CD8-positive, alpha-beta memory T cell (primary cell): ENCODE data around the gene AIMP2. TPM values are rescaled to one million over a fixed set of nuclear protein-coding genes. Genes with fewer than 3 reads are reported as not detected.
A peak's percentile ranks its signal among the peaks of the same experiment; 100 is the strongest.
"Not testable (repeated sequence)": the region's sequence is repeated elsewhere in the genome, so short reads cannot be mapped to it uniquely, and the experiment has no call there.

ENCODE experiments used
- CTCF ChIA-PET: fragments of 350-600 bp; sonication (Branson Sonifier 250); formaldehyde crosslinking; loops from one replicate; lab custom pipeline; 2021; ENCODE audit warnings: antibody characterized with exemption; lab: Charles Lee
- POLR2A ChIA-PET: fragments of 350-600 bp; sonication (Branson Sonifier 250); formaldehyde crosslinking; loops from one replicate; lab custom pipeline; 2021; ENCODE audit warnings: antibody characterized with exemption; lab: Charles Lee
- DNase-seq, 5 donors: peaks; one replicate each; pipeline versions ENCODE4 v3.0.0 to v3.0.0-alpha.2; 2020 to 2022; ENCODE audit warnings: mixed read lengths in 1 of 5
- H3K27ac ChIP-seq: one replicate; pipeline ENCODE4 v1.7.0; 2013; ENCODE audit warnings: low read depth, mild to moderate bottlenecking, low read length, moderate library complexity
- H3K27me3 ChIP-seq: 2 replicates; pipeline ENCODE4 v1.7.0; 2013; ENCODE audit warnings: low read length, mild to moderate bottlenecking; ENCODE audit not compliant: insufficient read depth, poor library complexity, severe bottlenecking
- H3K36me3 ChIP-seq: 2 replicates; pipeline ENCODE4 v1.7.0; 2013; ENCODE audit warnings: mild to moderate bottlenecking, low read length, moderate library complexity; ENCODE audit not compliant: insufficient read depth
- H3K4me1 ChIP-seq: 2 replicates; pipeline ENCODE4 v1.7.0; 2013; ENCODE audit warnings: mild to moderate bottlenecking, low read length, moderate library complexity; ENCODE audit not compliant: insufficient read depth
- H3K4me3 ChIP-seq: 2 replicates; pipeline ENCODE4 v1.7.0; 2013; ENCODE audit warnings: mild to moderate bottlenecking, low read length
- H3K9me3 ChIP-seq: 2 replicates; pipeline ENCODE4 v1.7.0; 2013; ENCODE audit warnings: mild to moderate bottlenecking, low read length
- H3K27ac Mint-ChIP-seq, 8 donors: one replicate each; pipeline ENCODE4 v1.8.0; 2020 to 2021; ENCODE audit warnings: mixed read lengths in 8 of 8, mild to moderate bottlenecking in 6 of 8, inconsistent platforms in 3 of 8, moderate library complexity in 3 of 8
- H3K27me3 Mint-ChIP-seq, 2 donors: one replicate each; pipeline ENCODE4 v1.8.0; 2020 to 2021; ENCODE audit warnings: mixed read lengths in 2 of 2, mild to moderate bottlenecking in 1 of 2, moderate library complexity in 1 of 2
- H3K36me3 Mint-ChIP-seq, 3 donors: one replicate each; pipeline ENCODE4 v1.8.0; 2020 to 2021; ENCODE audit warnings: mixed read lengths in 3 of 3, inconsistent platforms in 1 of 3, mild to moderate bottlenecking in 1 of 3
- H3K4me1 Mint-ChIP-seq, 3 donors: one replicate each; pipeline ENCODE4 v1.8.0; 2020 to 2021; ENCODE audit warnings: mixed read lengths in 3 of 3, inconsistent platforms in 1 of 3, mild to moderate bottlenecking in 1 of 3
- H3K4me3 Mint-ChIP-seq, 7 donors: one replicate each; pipeline ENCODE4 v1.8.0; 2020 to 2021; ENCODE audit warnings: mixed read lengths in 7 of 7, mild to moderate bottlenecking in 6 of 7, moderate library complexity in 4 of 7, inconsistent platforms in 2 of 7
- H3K9me3 Mint-ChIP-seq, 5 donors: one replicate each; pipeline ENCODE4 v1.8.0; 2020 to 2022; ENCODE audit warnings: mixed read lengths in 5 of 5, mild to moderate bottlenecking in 3 of 5, moderate library complexity in 2 of 5, inconsistent platforms in 1 of 5
- polyA plus RNA-seq: library from polyadenylated mRNA; unstranded; fragments of 300-500 nt; fragmentation: Illumina TruSeq; gene quantifications from one replicate; pipeline ENCODE4 v1.2.3, GENCODE V29; 2021
- total RNA-seq, 2 experiments: library from RNA; stranded (reverse); gene quantifications; one replicate each; pipeline ENCODE4 v1.2.3, GENCODE V29; 2021

Gene AIMP2
- total RNA-seq (10 to 100 TPM; 80.0 to 82.5 TPM), polyA plus RNA-seq (22.4 TPM)

DNA sequence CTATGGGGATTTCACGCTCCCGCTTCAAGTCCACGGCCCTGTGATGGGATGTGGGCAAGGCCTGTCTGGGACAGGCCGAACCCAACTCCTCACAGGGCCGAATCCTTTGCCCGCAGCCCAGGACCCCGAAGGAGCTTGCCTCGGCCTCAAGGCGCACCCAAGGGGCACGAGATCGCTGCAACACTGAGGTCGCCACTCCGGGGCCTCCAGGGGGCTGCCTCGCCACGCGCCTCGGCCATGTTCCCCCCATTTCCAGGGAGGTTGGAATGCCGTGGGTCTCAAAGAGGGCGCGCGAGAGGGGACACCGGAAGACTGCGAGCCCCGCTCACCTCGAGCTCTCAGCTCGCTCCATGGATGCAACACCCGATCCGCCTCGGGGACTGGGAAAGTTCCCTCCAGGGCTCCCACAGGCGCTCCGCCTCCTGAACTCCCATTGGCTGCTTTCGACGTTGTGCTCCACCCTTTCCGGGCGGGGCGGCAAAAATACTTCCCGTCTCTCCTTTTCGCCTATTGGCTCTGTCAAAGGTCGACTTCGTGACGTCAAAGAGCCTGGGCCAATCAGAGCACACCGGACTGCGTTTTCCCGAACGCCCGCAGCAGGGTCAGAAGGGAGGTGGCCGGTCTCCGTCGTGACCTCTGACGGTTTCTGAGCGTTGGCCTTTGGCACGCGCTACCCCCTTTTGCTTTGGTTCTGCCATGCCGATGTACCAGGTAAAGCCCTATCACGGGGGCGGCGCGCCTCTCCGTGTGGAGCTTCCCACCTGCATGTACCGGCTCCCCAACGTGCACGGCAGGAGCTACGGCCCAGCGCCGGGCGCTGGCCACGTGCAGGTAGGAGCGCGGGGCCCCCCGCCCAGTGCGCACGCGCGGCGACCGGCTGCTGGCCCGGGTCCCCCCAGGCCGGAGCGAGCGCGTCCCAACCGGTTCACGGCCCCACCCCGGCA is at the start of gene AIMP2, which contains the start of gene PMS2:
Gene AIMP2 (plus strand): TSS at position 605 of the 944 bp plus-strand sequence. CDS start 92 bp downstream, at position 697.
Gene PMS2 (minus strand): TSS at position 382 of the 944 bp plus-strand sequence. CDS start 30 bp downstream, at position 352.
- peak; percentile 93 to 96 (median 94) for DNase-seq
- H3K4me1 ChIP-seq, result peaks cover 6% of the 10 kb centered on the region
- H3K27ac Mint-ChIP-seq, result peak within 1 kb of the TSS; percentile 88 to 97 (median 96)
- no peaks in the 10 kb centered on the region for H3K27me3 ChIP-seq
- H3K4me1 Mint-ChIP-seq, result peaks cover 31 to 54% (median 43%) of the 10 kb centered on the region in 3 donors
- POLR2A ChIA-PET, result interaction anchor here (0.6 to 1.8 kb wide), 2 partner anchors 12 to 44 kb away, joined by 3 to 11 read pairs; no protein-coding TSS in a partner anchor
- no peaks in the 10 kb centered on the region for H3K27me3 Mint-ChIP-seq
- no peaks in the 10 kb centered on the region for H3K36me3 ChIP-seq
- peaks cover 0 to 37% (median 2%) of the 10 kb centered on the region in 3 donors for H3K36me3 Mint-ChIP-seq
- H3K4me3 Mint-ChIP-seq, result peak within 1 kb of the TSS; percentile 91 to 98 (median 94)
- no peaks in the 10 kb centered on the region for H3K9me3 ChIP-seq
- H3K4me3 ChIP-seq, result peak within 1 kb of the TSS; percentile 88
- peak within 1 kb of the TSS; percentile 88 for H3K27ac ChIP-seq
- no peaks in the 10 kb centered on the region for H3K9me3 Mint-ChIP-seq
- CTCF ChIA-PET, result interaction anchor here (0.6 to 3.2 kb wide), 8 partner anchors 11 to 314 kb away, joined by 3 to 15 read pairs (median 4); no protein-coding TSS in a partner anchor

- H3K27me3 ChIP-seq, H3K27me3 Mint-ChIP-seq, H3K27ac Mint-ChIP-seq, H3K36me3 ChIP-seq, H3K9me3 Mint-ChIP-seq, H3K27ac ChIP-seq, H3K4me3 ChIP-seq, POLR2A ChIA-PET, H3K4me1 Mint-ChIP-seq, CTCF ChIA-PET, H3K9me3 ChIP-seq, H3K4me3 Mint-ChIP-seq, DNase-seq, H3K4me1 ChIP-seq, H3K36me3 Mint-ChIP-seq: not testable (repeated sequence)
Measured at GRCh38 chr7:5963205-5963604, 45.9 kb upstream of the AIMP2 start.

- H3K4me3 Mint-ChIP-seq, H3K36me3 ChIP-seq, H3K27me3 Mint-ChIP-seq, H3K9me3 Mint-ChIP-seq, H3K9me3 ChIP-seq, H3K27ac Mint-ChIP-seq, CTCF ChIA-PET, H3K4me3 ChIP-seq, H3K4me1 Mint-ChIP-seq, POLR2A ChIA-PET, H3K27me3 ChIP-seq, H3K4me1 ChIP-seq, H3K36me3 Mint-ChIP-seq, DNase-seq, H3K27ac ChIP-seq: not testable (repeated sequence)
Measured at GRCh38 chr7:5963810-5964209, 45.3 kb upstream of the AIMP2 start.

GRCh38 chr7:5970347-5970911 is 38.6 kb upstream of the AIMP2 start, which contains the start of gene RSPH10B:
Gene RSPH10B, minus strand, starts transcription at chr7:5970689. Its CDS starts 3,573 bp downstream, at chr7:5967116.
- H3K27me3 Mint-ChIP-seq, CTCF ChIA-PET: not testable (repeated sequence)

DNA sequence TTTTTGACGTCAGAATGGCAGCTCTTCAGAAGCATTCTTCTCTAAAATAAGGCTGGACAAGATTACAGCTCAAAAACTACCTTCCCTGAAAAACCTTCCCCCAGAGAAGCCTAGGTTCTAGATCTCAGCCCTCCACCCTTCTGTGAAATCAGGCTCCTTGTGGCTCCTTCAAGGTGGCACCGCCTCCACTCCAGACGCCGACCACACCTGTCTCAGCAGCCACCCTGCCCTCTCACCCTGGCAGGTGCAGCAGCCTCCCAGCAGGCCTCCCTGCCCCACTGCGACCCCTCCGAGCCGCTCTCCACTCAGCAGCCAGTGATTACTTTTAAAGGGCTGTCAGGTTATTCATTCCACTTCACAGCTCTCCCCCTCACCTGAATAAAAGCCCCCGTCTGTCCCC is 35.5 kb upstream of the AIMP2 start:
- H3K27ac ChIP-seq, H3K9me3 ChIP-seq, H3K4me3 ChIP-seq, H3K4me3 Mint-ChIP-seq, CTCF ChIA-PET, H3K36me3 Mint-ChIP-seq, H3K9me3 Mint-ChIP-seq, H3K27me3 ChIP-seq, H3K4me1 Mint-ChIP-seq, POLR2A ChIA-PET, DNase-seq, H3K36me3 ChIP-seq, H3K27me3 Mint-ChIP-seq, H3K27ac Mint-ChIP-seq, H3K4me1 ChIP-seq: not testable (repeated sequence)

More at GRCh38 chr7:5970347-5970911, 38.6 kb upstream of the AIMP2 start, which contains the start of gene RSPH10B:
- H3K9me3 ChIP-seq, H3K4me3 ChIP-seq, H3K36me3 ChIP-seq, H3K27ac Mint-ChIP-seq, H3K4me1 ChIP-seq, H3K4me1 Mint-ChIP-seq, H3K27me3 ChIP-seq, H3K27ac ChIP-seq, H3K36me3 Mint-ChIP-seq, H3K4me3 Mint-ChIP-seq, DNase-seq, POLR2A ChIA-PET, H3K9me3 Mint-ChIP-seq: not testable (repeated sequence)

DNA sequence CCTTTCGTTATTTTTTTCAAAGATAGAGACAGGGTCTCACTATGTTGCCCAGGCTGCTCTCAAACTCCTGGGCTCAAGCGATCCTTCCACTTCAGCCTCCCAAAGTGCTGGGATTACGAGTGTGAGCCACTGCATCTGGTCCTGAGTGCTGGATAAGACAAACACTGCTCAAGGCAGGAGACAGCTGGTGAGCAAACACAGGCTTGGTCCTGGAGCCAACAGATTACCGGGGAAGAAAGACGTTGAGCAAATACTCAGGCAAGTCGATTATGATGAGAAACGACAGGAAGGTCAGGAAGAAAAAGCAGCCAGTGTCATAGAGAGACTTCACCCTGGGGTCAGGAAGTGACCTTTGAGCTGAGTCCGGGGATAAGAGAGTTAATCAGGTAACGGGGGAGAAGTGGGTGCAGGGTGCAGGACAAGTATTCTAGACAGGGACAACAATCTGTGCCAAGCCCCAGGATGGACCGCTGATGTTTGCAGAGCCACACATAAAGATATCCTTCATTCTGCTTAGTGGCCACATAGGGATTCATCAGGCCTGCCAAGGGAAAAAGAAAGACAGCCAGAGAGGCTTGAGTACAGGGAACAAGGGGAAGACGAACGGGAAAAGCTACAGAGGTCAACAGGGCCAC is 29.3 kb upstream of the AIMP2 start:
- H3K27ac Mint-ChIP-seq, H3K4me3 ChIP-seq, H3K9me3 ChIP-seq, H3K4me1 Mint-ChIP-seq, H3K36me3 ChIP-seq, H3K27me3 ChIP-seq, POLR2A ChIA-PET, H3K4me1 ChIP-seq, H3K9me3 Mint-ChIP-seq, CTCF ChIA-PET, DNase-seq, H3K27ac ChIP-seq, H3K4me3 Mint-ChIP-seq, H3K27me3 Mint-ChIP-seq: not testable (repeated sequence)
- peaks cover 0 to 26% (median 6%) of the 10 kb centered on the region in 3 donors for H3K36me3 Mint-ChIP-seq

DNA sequence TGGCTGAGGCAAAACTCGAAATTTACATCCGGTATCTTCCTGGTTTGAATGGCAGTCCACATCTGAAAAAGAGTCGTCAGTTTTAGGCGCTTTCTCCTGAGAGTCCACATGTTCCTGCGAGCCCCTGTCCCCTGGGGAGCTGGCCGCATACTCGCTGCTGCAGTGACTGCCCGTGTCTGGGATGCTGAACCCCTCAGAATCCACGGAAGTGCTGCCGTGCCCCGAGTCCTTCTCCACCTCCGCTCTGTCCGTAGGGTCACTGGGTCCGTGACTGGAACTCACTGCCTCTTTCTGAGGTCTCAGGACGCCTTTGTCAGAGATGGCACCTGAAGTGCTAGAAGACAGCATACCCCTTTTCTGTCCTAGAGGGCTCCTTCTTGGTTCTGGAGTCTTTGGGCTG is 22.0 kb upstream of the AIMP2 start:
- CTCF ChIA-PET, H3K27me3 ChIP-seq, H3K9me3 Mint-ChIP-seq, H3K4me1 ChIP-seq, POLR2A ChIA-PET, H3K4me3 Mint-ChIP-seq, H3K36me3 ChIP-seq, DNase-seq, H3K4me1 Mint-ChIP-seq, H3K27me3 Mint-ChIP-seq, H3K4me3 ChIP-seq, H3K27ac ChIP-seq, H3K9me3 ChIP-seq: not testable (repeated sequence)
- Mint-ChIP-seq H3K36me3 (peaks cover 0 to 50% (median 11%) of the 10 kb centered on the region in 3 donors), H3K27ac (peak overlapping the region in 1 of 8 donors; percentile 29)
